Hematopoietic multipotent progenitor cell treated with erythropoietin and hydrocortisone succinate and interleukin-3 and kit ligand, for 8 days (in vitro differentiated cells): Measurements from ENCODE around the gene BLOC1S3.

Experiments
- DNase-seq: peaks from one replicate; pipeline ENCODE4 v3.0.0-alpha.2; 2015

BLOC1S3 gene

GRCh38 chr19:45162608-45163143, 15.9 kb upstream of the BLOC1S3 start:
- DNase-seq, result no peak

- DNase-seq, result no peak
These were observed 15.4 kb upstream of the BLOC1S3 start for GRCh38 chr19:45163156-45163555.

- DNase-seq, result no peak
These were observed 14.7 kb upstream of the BLOC1S3 start for GRCh38 chr19:45163751-45164460.

- DNase-seq, result peak; percentile 49
These were observed 13.8 kb upstream of the BLOC1S3 start for GRCh38 chr19:45164577-45165335.

GRCh38 chr19:45166723-45167252, 11.8 kb upstream of the BLOC1S3 start:
- DNase-seq, result no peak

GRCh38 chr19:45168767-45169351, 9.7 kb upstream of the BLOC1S3 start:
- peak; percentile 43 for DNase-seq

- DNase-seq, result no peak
These were observed 9.0 kb upstream of the BLOC1S3 start for GRCh38 chr19:45169602-45170001.

GRCh38 chr19:45170146-45171106, 8.2 kb upstream of the BLOC1S3 start:
- no peak for DNase-seq

- DNase-seq, result peak; percentile 46
These were observed 7.4 kb upstream of the BLOC1S3 start for GRCh38 chr19:45171211-45171623.

- no peak for DNase-seq
These were observed 6.4 kb upstream of the BLOC1S3 start for GRCh38 chr19:45172173-45172572.

GRCh38 chr19:45172611-45173208, 5.9 kb upstream of the BLOC1S3 start:
- DNase-seq, result peak; percentile 37

GRCh38 chr19:45173816-45174215, 4.8 kb upstream of the BLOC1S3 start:
- no peak for DNase-seq

- no peak for DNase-seq
These were observed 2.9 kb upstream of the BLOC1S3 start for GRCh38 chr19:45175515-45176345.

- no peak for DNase-seq
These were observed 745 bp upstream of the BLOC1S3 start, which contains the start of gene TRAPPC6A for GRCh38 chr19:45177817-45178261. Gene TRAPPC6A, minus strand, starts transcription at chr19:45178237. Its CDS starts 19 bp downstream, at chr19:45178218.

- peak; percentile 20 for DNase-seq
These were observed 698 bp downstream of the BLOC1S3 start for GRCh38 chr19:45179072-45179891.

GRCh38 chr19:45179892-45180370, 1.3 kb downstream of the BLOC1S3 start:
- no peak for DNase-seq

- no peak for DNase-seq
These were observed 2.4 kb downstream of the BLOC1S3 start for GRCh38 chr19:45180936-45181335.

GRCh38 chr19:45182758-45183157, 4.2 kb downstream of the BLOC1S3 start:
- DNase-seq, result no peak

- no peak for DNase-seq
These were observed 5.5 kb downstream of the BLOC1S3 start for GRCh38 chr19:45184115-45184514.
